Upper lobe of right lung (tissue), 1 donor: Measurements from ENCODE around the gene TFIP11. TPM values are rescaled to one million over a fixed set of nuclear protein-coding genes. Genes with fewer than 3 reads are reported as not detected.
A peak's percentile ranks its signal among the peaks of the same experiment; 100 is the strongest.

ENCODE experiments used
- ATAC-seq: fragments of 200-7000 bp; cut with Tn5 transposase; one replicate; pipeline ENCODE4 v1.9.1; 2020; ENCODE audit warnings: mild to moderate bottlenecking, moderate library complexity
- DNase-seq: peaks from one replicate; pipeline ENCODE4 v3.0.0-alpha.2; 2020
- H3K27ac ChIP-seq: fragments of 200-600 bp; one replicate; pipeline ENCODE4 v1.8.0; 2022
- H3K27me3 ChIP-seq: fragments of 200-600 bp; one replicate; pipeline ENCODE4 v1.8.0; 2022; ENCODE audit warnings: mild to moderate bottlenecking
- H3K36me3 ChIP-seq: fragments of 200-600 bp; one replicate; pipeline ENCODE4 v1.8.0; 2022
- H3K4me1 ChIP-seq: fragments of 200-600 bp; one replicate; pipeline ENCODE4 v1.8.0; 2022
- H3K4me3 ChIP-seq: fragments of 200-600 bp; one replicate; pipeline ENCODE4 v1.8.0; 2022; ENCODE audit warnings: mild to moderate bottlenecking
- H3K9me3 ChIP-seq: fragments of 200-600 bp; one replicate; pipeline ENCODE4 v1.8.0; 2022
- intact Hi-C: fragments of 100-400 bp; cut with DNase I; formaldehyde crosslinking; loops from one replicate; pipeline ENCODE4 v1.11.0; 2022
- total RNA-seq: library from RNA; stranded (reverse); fragmentation: NEBNext Ultra II Directional; extraction: Animal tissue kit (Norgen Biotek cat#: 25700); gene quantifications from one replicate; pipeline ENCODE4 v1.2.1, GENCODE V29; 2021
- TF ChIP-seq, protein P1 (sequence below): fragments of 200-600 bp; IDR thresholded peaks from one replicate; pipeline ENCODE4 v1.8.0; 2022; ENCODE audit warnings: antibody characterized with exemption
- donor health status: DM: no; HTN: yes; CAD: no; lungs with severe emphysema.

The TFIP11 gene
- total RNA-seq, 1 donor from 2014 or later: 33.1 TPM

DNA sequence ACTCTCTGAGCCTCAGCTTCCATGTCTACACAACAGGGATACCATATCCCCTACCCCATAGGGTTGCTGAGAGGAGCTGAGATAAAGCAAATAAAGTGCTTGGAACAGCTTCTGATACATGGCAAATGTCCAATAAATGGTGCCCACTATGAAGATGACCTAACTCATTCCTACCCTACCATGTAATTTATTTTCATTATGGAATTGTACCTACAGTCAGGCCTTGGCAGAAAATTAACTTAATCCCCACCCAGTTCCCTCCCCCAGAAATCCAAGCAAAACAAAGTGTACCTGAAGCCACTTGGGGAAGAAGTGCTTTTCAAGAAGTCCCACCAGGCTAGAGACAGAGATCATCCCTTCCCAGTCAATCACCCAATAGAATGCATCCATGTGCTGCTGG lies 17.8 kb downstream of the TFIP11 start:
- Histone ChIP-seq H3K36me3 (peaks cover 96% of the 10 kb centered on the region), H3K9me3 (no peaks in the 10 kb centered on the region), H3K4me3 (no peak overlapping the region), H3K27me3 (no peaks in the 10 kb centered on the region), H3K4me1 (no peaks in the 10 kb centered on the region), H3K27ac (no peak overlapping the region)
- intact Hi-C loops: no loop called here
- no peak for ATAC-seq
- TF ChIP-seq, protein P1, sequence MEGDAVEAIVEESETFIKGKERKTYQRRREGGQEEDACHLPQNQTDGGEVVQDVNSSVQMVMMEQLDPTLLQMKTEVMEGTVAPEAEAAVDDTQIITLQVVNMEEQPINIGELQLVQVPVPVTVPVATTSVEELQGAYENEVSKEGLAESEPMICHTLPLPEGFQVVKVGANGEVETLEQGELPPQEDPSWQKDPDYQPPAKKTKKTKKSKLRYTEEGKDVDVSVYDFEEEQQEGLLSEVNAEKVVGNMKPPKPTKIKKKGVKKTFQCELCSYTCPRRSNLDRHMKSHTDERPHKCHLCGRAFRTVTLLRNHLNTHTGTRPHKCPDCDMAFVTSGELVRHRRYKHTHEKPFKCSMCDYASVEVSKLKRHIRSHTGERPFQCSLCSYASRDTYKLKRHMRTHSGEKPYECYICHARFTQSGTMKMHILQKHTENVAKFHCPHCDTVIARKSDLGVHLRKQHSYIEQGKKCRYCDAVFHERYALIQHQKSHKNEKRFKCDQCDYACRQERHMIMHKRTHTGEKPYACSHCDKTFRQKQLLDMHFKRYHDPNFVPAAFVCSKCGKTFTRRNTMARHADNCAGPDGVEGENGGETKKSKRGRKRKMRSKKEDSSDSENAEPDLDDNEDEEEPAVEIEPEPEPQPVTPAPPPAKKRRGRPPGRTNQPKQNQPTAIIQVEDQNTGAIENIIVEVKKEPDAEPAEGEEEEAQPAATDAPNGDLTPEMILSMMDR: no peak
- DNase-seq: no peak

DNA sequence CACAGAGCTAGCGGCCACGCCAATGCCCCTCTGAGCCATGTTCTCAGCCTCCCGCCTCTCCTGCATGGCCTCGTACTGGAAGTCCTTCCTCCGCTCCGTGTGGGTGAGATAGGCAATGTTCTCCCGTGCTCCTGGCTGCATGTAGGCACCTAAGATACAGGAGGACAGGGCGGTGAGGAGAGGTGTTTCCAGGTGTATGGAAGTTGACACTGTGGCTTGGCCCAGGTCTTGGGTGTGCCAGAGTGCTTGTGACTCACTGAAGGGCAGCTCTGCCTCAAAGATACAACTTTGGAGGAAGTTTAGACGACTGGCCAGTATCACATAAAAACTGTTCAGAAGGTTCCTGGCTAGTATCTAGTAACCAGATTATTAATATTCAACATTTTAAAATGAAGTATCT lies 20.1 kb downstream of the TFIP11 start:
- ATAC-seq (peak; percentile 17), DNase-seq (no peak)
- Histone ChIP-seq H3K4me1 (no peaks in the 10 kb centered on the region), H3K27me3 (no peaks in the 10 kb centered on the region), H3K36me3 (peaks cover 96% of the 10 kb centered on the region), H3K27ac (no peak overlapping the region), H3K4me3 (no peak overlapping the region), H3K9me3 (no peaks in the 10 kb centered on the region)
- TF ChIP-seq, protein P1: no peak
- intact Hi-C loops: no loop called here

DNA sequence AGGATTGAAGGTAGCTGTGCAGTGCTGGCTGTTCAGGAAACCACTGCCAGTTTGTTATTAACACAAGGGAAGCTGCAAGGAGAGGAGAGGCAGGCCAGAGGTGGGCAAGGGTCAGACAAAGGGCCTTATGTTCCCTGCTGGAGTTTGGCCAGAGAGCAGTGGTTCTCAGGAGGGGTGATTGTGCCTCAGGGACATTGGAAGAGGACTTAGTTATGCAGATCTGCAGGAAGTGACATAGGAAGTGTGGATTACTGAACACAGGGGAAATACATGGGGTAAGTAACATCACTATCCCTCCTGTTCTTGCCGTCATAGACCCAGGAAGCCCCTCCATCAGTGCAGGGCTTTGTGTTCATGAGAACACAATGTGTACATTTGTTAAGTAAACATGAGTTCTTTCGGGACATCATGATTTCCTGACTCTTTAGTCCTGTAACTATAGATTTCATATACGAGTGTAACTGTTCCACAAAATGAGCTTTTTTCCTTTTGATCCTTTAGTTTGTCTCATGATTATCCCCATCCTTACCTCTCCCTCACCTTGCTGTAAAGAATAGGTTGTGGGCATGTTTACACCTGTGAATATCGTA lies 22.7 kb downstream of the TFIP11 start:
- ATAC-seq: no peak
- no peak overlapping the region for H3K4me3 ChIP-seq
- DNase-seq: no peak
- H3K27me3 ChIP-seq: no peaks in the 10 kb centered on the region
- H3K27ac ChIP-seq: no peak overlapping the region
- intact Hi-C loops: no loop called here
- no peaks in the 10 kb centered on the region for H3K9me3 ChIP-seq
- H3K36me3 ChIP-seq: peaks cover 76% of the 10 kb centered on the region
- TF ChIP-seq, protein P1: no peak
- H3K4me1 ChIP-seq: peaks cover 13% of the 10 kb centered on the region

DNA sequence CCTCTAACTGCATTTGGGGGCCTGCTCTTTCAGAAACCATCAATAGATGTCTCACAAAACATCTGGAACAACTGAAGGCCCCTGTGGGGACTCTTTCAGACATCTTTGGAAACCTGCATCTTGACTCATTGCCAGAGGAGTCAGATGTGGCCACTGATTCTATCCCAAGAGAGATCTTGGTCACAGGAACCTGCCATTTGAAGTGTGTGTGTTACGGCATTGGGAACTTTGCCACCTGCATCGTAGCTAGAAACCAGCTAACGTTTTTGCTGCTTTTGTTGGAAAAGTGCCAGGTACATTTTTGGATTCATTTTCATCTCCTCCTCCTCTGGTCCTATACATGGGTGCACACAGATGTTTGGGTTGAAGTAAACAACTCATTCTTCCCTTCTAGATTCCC lies 24.3 kb downstream of the TFIP11 start:
- intact Hi-C loops: no loop called here
- no peaks in the 10 kb centered on the region for H3K9me3 ChIP-seq
- no peak overlapping the region for H3K27ac ChIP-seq
- peaks cover 61% of the 10 kb centered on the region for H3K36me3 ChIP-seq
- TF ChIP-seq, protein P1: no peak
- H3K4me1 ChIP-seq: peaks cover 20% of the 10 kb centered on the region
- H3K4me3 ChIP-seq: no peak overlapping the region
- no peak for ATAC-seq
- no peaks in the 10 kb centered on the region for H3K27me3 ChIP-seq
- no peak for DNase-seq

DNA sequence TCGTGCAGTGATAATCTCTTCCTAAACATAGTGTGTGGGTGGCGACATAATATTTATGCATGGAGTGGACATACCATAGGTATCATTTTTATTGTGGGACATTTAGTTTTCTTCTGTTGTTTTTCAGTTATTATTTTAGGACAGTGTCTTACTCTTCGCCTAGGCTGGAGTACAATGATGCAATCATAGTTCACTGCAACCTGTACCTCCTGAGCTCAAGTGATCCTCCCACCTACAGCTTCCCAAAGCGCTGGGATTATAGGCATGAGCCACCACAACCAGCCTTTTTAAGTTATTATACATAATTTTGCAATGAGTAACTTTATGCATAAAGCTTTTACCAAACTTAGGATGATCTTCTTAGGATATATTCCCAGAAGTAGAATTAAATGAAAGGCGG lies 25.9 kb downstream of the TFIP11 start:
- Histone ChIP-seq H3K9me3 (no peaks in the 10 kb centered on the region), H3K4me3 (no peak overlapping the region), H3K4me1 (peaks cover 32% of the 10 kb centered on the region), H3K36me3 (peaks cover 45% of the 10 kb centered on the region), H3K27ac (no peak overlapping the region), H3K27me3 (no peaks in the 10 kb centered on the region)
- TF ChIP-seq, protein P1: no peak
- intact Hi-C loops: no loop called here
- ATAC-seq (no peak), DNase-seq (no peak)
